ENCODE results near the gene DLGAP1.
A peak's percentile ranks its signal among the peaks of the same experiment; 100 is the strongest.

Gene DLGAP1

GRCh38 chr18:3649135-3649632 is 805.9 kb downstream of the DLGAP1 start:
- DNase-seq, result no peak

- no peak for DNase-seq
These were observed 806.5 kb downstream of the DLGAP1 start for GRCh38 chr18:3648641-3649040.

GRCh38 chr18:3648200-3648599 is 806.9 kb downstream of the DLGAP1 start:
- DNase-seq, result no peak

- DNase-seq, result no peak
These were observed 807.5 kb downstream of the DLGAP1 start for GRCh38 chr18:3647636-3648035.

- no peak for DNase-seq
These were observed 809.5 kb downstream of the DLGAP1 start for GRCh38 chr18:3645384-3646156.

GRCh38 chr18:3634250-3634939 is 820.7 kb downstream of the DLGAP1 start:
- DNase-seq, result no peak

GRCh38 chr18:3631887-3632286 is 823.2 kb downstream of the DLGAP1 start:
- no peak for DNase-seq

- no peak for DNase-seq
These were observed 828.1 kb downstream of the DLGAP1 start for GRCh38 chr18:3626929-3627458.

- no peak for DNase-seq
These were observed 829.4 kb downstream of the DLGAP1 start for GRCh38 chr18:3625742-3626091.

GRCh38 chr18:3624935-3625741 is 830.0 kb downstream of the DLGAP1 start:
- peak; percentile 78 for DNase-seq

GRCh38 chr18:3624546-3624934 is 830.6 kb downstream of the DLGAP1 start:
- no peak for DNase-seq

GRCh38 chr18:3623769-3624545 is 831.1 kb downstream of the DLGAP1 start:
- peak; percentile 40 for DNase-seq

- no peak for DNase-seq
These were observed 834.7 kb downstream of the DLGAP1 start for GRCh38 chr18:3620146-3621119.

- no peak for DNase-seq
These were observed 835.4 kb downstream of the DLGAP1 start for GRCh38 chr18:3619746-3620145.

GRCh38 chr18:3619222-3619621 is 835.9 kb downstream of the DLGAP1 start:
- no peak for DNase-seq

- DNase-seq, result no peak
These were observed 838.4 kb downstream of the DLGAP1 start for GRCh38 chr18:3616744-3617143.

GRCh38 chr18:3616142-3616541 is 839.0 kb downstream of the DLGAP1 start:
- no peak for DNase-seq

GRCh38 chr18:3615374-3615985 is 839.6 kb downstream of the DLGAP1 start:
- DNase-seq, result no peak

- DNase-seq, result no peak
These were observed 842.8 kb downstream of the DLGAP1 start for GRCh38 chr18:3612315-3612714.

GRCh38 chr18:3611313-3612090 is 843.6 kb downstream of the DLGAP1 start:
- DNase-seq, result no peak
